Measurements from ENCODE around the gene IL3. TPM values are rescaled to one million over a fixed set of nuclear protein-coding genes. Genes with fewer than 3 reads are reported as not detected.

IL3 gene
- total RNA-seq, 1 experiment from 2014 or later, result not detected

DNA sequence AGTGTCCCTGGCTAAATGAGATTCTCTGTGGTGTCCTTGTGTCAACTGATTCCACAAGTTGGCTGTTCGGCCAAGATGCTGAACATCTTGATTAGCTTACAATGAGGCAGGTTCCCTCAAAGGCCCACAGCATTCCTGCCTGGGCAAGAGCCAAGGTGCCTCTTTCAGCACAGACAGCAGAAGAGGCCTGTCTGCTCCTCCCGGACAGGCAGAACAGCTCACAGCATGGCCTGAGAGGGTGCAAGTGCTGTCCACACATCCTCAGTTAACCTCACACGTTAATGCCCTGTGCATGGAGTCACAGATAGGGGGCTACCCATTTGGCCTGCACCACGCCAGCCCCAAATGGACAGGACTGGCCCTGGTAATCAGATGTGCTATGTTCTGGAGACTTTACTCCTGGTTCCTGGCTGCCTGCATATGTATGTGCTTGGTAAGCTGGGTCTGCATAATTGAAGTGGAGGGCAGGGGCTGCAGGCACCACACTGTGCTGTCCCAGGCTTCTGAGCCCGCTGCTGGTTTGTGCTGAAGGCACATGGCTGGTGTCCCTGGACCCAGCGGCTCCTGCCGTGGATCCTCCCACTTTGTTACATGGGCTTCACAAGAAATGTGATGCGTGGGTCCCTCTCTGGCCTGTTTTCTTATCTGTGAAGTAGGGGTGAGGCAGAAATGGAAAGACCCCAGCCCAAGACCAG is 22.0 kb downstream of the IL3 start:
- H3K27me3 Mint-ChIP-seq (ENCODE audit: low read depth), result no peaks in the 10 kb centered on the region
- H3K4me1 Mint-ChIP-seq, result no peaks in the 10 kb centered on the region
- H3K4me3 Mint-ChIP-seq, result no peak overlapping the region
- DNase-seq (ENCODE audit: low spot score), result no peak
- no peak overlapping the region for H3K27ac Mint-ChIP-seq
- H3K36me3 Mint-ChIP-seq, result no peaks in the 10 kb centered on the region
- CTCF ChIA-PET, result interaction anchor here (0.9 kb wide), 1 partner anchor 145 kb away, joined by 4 read pairs; the partner anchor contains the start of gene P4HA2
- POLR2A ChIA-PET, result no interaction called here
- TF ChIP-seq ZNF138 (CRISPR knock-in tag; conservative IDR thresholded peaks at IDR 0.05) (no peak), TCF7 (CRISPR knock-in tag; IDR thresholded peaks at IDR 0.05; ENCODE audit: low read depth) (no peak), OVOL2 (CRISPR knock-in tag; IDR thresholded peaks at IDR 0.05; ENCODE audit: borderline replicate concordance) (no peak), GABPB1 (CRISPR knock-in tag; IDR thresholded peaks at IDR 0.05) (no peak), HMGA2 (CRISPR knock-in tag; IDR thresholded peaks at IDR 0.05) (no peak), ZNF423 (CRISPR knock-in tag; IDR thresholded peaks at IDR 0.05) (no peak), PRRX2 (CRISPR knock-in tag; IDR thresholded peaks at IDR 0.05) (no peak), FOXK1 (CRISPR knock-in tag; IDR thresholded peaks at IDR 0.05) (no peak), EMX1 (CRISPR knock-in tag; IDR thresholded peaks at IDR 0.05) (no peak), ZNF232 (CRISPR knock-in tag; IDR thresholded peaks at IDR 0.05) (no peak), JUN (CRISPR knock-in tag; IDR thresholded peaks at IDR 0.05) (no peak), RELA (CRISPR knock-in tag; IDR thresholded peaks at IDR 0.05; ENCODE audit: borderline replicate concordance) (no peak)
- TF ChIP-seq, protein P1, sequence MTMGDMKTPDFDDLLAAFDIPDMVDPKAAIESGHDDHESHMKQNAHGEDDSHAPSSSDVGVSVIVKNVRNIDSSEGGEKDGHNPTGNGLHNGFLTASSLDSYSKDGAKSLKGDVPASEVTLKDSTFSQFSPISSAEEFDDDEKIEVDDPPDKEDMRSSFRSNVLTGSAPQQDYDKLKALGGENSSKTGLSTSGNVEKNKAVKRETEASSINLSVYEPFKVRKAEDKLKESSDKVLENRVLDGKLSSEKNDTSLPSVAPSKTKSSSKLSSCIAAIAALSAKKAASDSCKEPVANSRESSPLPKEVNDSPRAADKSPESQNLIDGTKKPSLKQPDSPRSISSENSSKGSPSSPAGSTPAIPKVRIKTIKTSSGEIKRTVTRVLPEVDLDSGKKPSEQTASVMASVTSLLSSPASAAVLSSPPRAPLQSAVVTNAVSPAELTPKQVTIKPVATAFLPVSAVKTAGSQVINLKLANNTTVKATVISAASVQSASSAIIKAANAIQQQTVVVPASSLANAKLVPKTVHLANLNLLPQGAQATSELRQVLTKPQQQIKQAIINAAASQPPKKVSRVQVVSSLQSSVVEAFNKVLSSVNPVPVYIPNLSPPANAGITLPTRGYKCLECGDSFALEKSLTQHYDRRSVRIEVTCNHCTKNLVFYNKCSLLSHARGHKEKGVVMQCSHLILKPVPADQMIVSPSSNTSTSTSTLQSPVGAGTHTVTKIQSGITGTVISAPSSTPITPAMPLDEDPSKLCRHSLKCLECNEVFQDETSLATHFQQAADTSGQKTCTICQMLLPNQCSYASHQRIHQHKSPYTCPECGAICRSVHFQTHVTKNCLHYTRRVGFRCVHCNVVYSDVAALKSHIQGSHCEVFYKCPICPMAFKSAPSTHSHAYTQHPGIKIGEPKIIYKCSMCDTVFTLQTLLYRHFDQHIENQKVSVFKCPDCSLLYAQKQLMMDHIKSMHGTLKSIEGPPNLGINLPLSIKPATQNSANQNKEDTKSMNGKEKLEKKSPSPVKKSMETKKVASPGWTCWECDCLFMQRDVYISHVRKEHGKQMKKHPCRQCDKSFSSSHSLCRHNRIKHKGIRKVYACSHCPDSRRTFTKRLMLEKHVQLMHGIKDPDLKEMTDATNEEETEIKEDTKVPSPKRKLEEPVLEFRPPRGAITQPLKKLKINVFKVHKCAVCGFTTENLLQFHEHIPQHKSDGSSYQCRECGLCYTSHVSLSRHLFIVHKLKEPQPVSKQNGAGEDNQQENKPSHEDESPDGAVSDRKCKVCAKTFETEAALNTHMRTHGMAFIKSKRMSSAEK (CRISPR knock-in tag; IDR thresholded peaks at IDR 0.05; ENCODE audit: borderline replicate concordance), result no peak
- TF ChIP-seq, protein P2, sequence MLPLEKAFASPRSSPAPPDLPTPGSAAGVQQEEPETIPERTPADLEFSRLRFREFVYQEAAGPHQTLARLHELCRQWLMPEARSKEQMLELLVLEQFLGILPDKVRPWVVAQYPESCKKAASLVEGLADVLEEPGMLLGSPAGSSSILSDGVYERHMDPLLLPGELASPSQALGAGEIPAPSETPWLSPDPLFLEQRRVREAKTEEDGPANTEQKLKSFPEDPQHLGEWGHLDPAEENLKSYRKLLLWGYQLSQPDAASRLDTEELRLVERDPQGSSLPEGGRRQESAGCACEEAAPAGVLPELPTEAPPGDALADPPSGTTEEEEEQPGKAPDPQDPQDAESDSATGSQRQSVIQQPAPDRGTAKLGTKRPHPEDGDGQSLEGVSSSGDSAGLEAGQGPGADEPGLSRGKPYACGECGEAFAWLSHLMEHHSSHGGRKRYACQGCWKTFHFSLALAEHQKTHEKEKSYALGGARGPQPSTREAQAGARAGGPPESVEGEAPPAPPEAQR (CRISPR knock-in tag; IDR thresholded peaks at IDR 0.05), result no peak
- TF ChIP-seq, protein P3, sequence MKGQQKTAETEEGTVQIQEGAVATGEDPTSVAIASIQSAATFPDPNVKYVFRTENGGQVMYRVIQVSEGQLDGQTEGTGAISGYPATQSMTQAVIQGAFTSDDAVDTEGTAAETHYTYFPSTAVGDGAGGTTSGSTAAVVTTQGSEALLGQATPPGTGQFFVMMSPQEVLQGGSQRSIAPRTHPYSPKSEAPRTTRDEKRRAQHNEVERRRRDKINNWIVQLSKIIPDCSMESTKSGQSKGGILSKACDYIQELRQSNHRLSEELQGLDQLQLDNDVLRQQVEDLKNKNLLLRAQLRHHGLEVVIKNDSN (CRISPR knock-in tag; IDR thresholded peaks at IDR 0.05), result no peak
- TF ChIP-seq, protein P4, sequence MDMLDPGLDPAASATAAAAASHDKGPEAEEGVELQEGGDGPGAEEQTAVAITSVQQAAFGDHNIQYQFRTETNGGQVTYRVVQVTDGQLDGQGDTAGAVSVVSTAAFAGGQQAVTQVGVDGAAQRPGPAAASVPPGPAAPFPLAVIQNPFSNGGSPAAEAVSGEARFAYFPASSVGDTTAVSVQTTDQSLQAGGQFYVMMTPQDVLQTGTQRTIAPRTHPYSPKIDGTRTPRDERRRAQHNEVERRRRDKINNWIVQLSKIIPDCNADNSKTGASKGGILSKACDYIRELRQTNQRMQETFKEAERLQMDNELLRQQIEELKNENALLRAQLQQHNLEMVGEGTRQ (CRISPR knock-in tag; IDR thresholded peaks at IDR 0.05), result no peak
- H3K9me3 Mint-ChIP-seq, result no peaks in the 10 kb centered on the region
- ATAC-seq, result no peak

DNA sequence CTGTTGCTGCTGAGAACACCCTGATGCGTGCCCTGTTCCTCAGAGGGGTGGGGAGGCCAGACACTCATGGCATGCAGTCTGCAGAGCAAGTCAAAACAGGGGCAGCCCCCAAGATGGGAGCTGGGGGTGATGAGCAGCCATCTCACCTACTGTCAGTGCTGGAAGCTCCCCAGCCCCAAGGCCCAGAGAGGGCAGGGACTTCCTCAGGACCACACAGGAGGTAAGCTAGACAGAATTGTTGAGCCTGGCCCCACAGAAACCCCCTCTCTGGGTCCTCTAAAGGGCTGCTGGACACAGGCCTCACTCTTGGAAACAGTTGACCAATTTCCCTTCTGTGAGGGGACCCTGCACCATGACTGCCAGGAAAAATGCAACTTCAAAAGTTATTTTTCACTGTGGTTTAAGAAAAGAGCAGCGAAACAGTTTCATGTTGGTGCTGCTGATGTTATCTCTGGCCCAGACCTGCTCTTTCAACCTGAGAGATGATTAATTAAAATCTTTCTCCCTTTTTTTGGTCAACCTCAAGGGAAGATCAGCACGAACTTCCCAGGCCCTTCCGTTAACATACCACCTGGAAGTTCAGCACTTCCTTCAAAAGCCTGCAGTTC is 22.7 kb downstream of the IL3 start:
- Mint-ChIP-seq H3K9me3 (no peaks in the 10 kb centered on the region), H3K4me3 (no peak overlapping the region), H3K36me3 (no peaks in the 10 kb centered on the region), H3K4me1 (no peaks in the 10 kb centered on the region), H3K27ac (no peak overlapping the region), H3K27me3 (ENCODE audit: low read depth) (no peaks in the 10 kb centered on the region)
- TF ChIP-seq ELF4 (CRISPR knock-in tag; IDR thresholded peaks at IDR 0.05; ENCODE audit: low read depth) (no peak), MXD4 (CRISPR knock-in tag; IDR thresholded peaks at IDR 0.05; ENCODE audit: borderline replicate concordance) (no peak), ZNF423 (CRISPR knock-in tag; IDR thresholded peaks at IDR 0.05) (no peak), CREM (CRISPR knock-in tag; IDR thresholded peaks at IDR 0.05) (no peak), ATF1 (CRISPR knock-in tag; IDR thresholded peaks at IDR 0.05) (no peak), ZNF416 (CRISPR knock-in tag; IDR thresholded peaks at IDR 0.05) (no peak)
- TF ChIP-seq, protein P5, sequence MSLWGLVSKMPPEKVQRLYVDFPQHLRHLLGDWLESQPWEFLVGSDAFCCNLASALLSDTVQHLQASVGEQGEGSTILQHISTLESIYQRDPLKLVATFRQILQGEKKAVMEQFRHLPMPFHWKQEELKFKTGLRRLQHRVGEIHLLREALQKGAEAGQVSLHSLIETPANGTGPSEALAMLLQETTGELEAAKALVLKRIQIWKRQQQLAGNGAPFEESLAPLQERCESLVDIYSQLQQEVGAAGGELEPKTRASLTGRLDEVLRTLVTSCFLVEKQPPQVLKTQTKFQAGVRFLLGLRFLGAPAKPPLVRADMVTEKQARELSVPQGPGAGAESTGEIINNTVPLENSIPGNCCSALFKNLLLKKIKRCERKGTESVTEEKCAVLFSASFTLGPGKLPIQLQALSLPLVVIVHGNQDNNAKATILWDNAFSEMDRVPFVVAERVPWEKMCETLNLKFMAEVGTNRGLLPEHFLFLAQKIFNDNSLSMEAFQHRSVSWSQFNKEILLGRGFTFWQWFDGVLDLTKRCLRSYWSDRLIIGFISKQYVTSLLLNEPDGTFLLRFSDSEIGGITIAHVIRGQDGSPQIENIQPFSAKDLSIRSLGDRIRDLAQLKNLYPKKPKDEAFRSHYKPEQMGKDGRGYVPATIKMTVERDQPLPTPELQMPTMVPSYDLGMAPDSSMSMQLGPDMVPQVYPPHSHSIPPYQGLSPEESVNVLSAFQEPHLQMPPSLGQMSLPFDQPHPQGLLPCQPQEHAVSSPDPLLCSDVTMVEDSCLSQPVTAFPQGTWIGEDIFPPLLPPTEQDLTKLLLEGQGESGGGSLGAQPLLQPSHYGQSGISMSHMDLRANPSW (CRISPR knock-in tag; conservative IDR thresholded peaks at IDR 0.05; ENCODE audit: low read depth), result no peak
- DNase-seq (ENCODE audit: low spot score), result no peak
- ChIA-PET POLR2A (no interaction called here), CTCF (no interaction called here)
- no peak for ATAC-seq

Measured in WTC11 (cell line).